Caco-2 (cell line): Measurements from ENCODE around the gene LRP8. TPM values are rescaled to one million over a fixed set of nuclear protein-coding genes. Genes with fewer than 3 reads are reported as not detected.

ENCODE experiments used
- BruUV-seq: library from RNA; stranded (reverse); fragments of 400-500 nt; replicated peaks from 2 replicates; lab custom pipeline; 2021; lab: Mats Ljungman, UMichigan
- CTCF ChIA-PET: fragments of 300-600 bp; sonication (Branson Sonifier 250); formaldehyde crosslinking; loops from one replicate; lab custom pipeline; 2022; ENCODE audit warnings: antibody characterized with exemption; lab: Charles Lee
- POLR2A ChIA-PET: fragments of 300-600 bp; sonication (Branson Sonifier 250); formaldehyde crosslinking; loops from one replicate; lab custom pipeline; 2022; ENCODE audit warnings: antibody characterized with exemption; lab: Charles Lee
- DNase-seq, 2 experiments: peaks; one replicate each; pipeline versions ENCODE4 v3.0.0 to v3.0.0-alpha.2; 2020 to 2022
- H3K27me3 ChIP-seq: replicated peaks from 2 replicates; pipeline ENCODE4 v1.6.0; 2011; ENCODE audit warnings: low read length; ENCODE audit not compliant: control insufficient read depth, insufficient read depth
- H3K36me3 ChIP-seq: 2 replicates; pipeline ENCODE4 v1.5.1; 2011; ENCODE audit warnings: low read length; ENCODE audit not compliant: control insufficient read depth, insufficient read depth
- H3K4me1 ChIP-seq: fragments of 250-450 bp; sonication (Bioruptor Pico); 2 replicates; pipeline ENCODE4 v1.5.1; 2020; ENCODE audit warnings: mild to moderate bottlenecking
- H3K4me3 ChIP-seq: 2 replicates; pipeline ENCODE4 v1.5.1; 2011; ENCODE audit warnings: low read depth, mild to moderate bottlenecking, control low read depth, low read length
- H3K9me3 ChIP-seq: fragments of 250-450 bp; sonication (Bioruptor Pico); 2 replicates; pipeline ENCODE4 v1.5.1; 2020; ENCODE audit warnings: mild to moderate bottlenecking, moderate library complexity
- H3K27ac Mint-ChIP-seq: one replicate; pipeline ENCODE4 v1.8.0; 2022; ENCODE audit warnings: mixed read lengths; ENCODE audit not compliant: unreplicated experiment
- H3K27me3 Mint-ChIP-seq: one replicate; pipeline ENCODE4 v1.8.0; 2022; ENCODE audit warnings: mixed read lengths; ENCODE audit not compliant: insufficient read depth, unreplicated experiment
- H3K36me3 Mint-ChIP-seq: one replicate; pipeline ENCODE4 v1.8.0; 2022; ENCODE audit warnings: mild to moderate bottlenecking, mixed read lengths; ENCODE audit not compliant: insufficient read depth, unreplicated experiment
- H3K4me1 Mint-ChIP-seq: one replicate; pipeline ENCODE4 v1.8.0; 2022; ENCODE audit warnings: low read depth, mixed read lengths; ENCODE audit not compliant: unreplicated experiment
- H3K4me3 Mint-ChIP-seq: one replicate; pipeline ENCODE4 v1.8.0; 2022; ENCODE audit warnings: mild to moderate bottlenecking, moderate library complexity, mixed read lengths; ENCODE audit not compliant: unreplicated experiment
- H3K9me3 Mint-ChIP-seq: one replicate; pipeline ENCODE4 v1.8.0; 2022; ENCODE audit warnings: mixed read lengths; ENCODE audit not compliant: unreplicated experiment
- CTCF ChIP-seq, 2 experiments: fragments of 200-600 bp in 1 of 2; IDR thresholded peaks; 1 replicate in 1 of 2; 2 replicates in 1 of 2; pipeline versions ENCODE4 v1.5.1 to v1.8.0; 2011 to 2022; ENCODE audit warnings: antibody characterized with exemption in 1 of 2, control low read depth in 1 of 2, inconsistent platforms in 1 of 2, low read depth in 1 of 2, low read length in 1 of 2, mild to moderate bottlenecking in 1 of 2, moderate library complexity in 1 of 2; ENCODE audit not compliant: insufficient read depth in 1 of 2, severe bottlenecking in 1 of 2, unreplicated experiment in 1 of 2
- intact Hi-C: fragments of 100-400 bp; cut with micrococcal nuclease; formaldehyde crosslinking; loops from one replicate; pipeline ENCODE4 v1.10.0; 2022; ENCODE audit not compliant: unreplicated experiment
- total RNA-seq: library from RNA; stranded (reverse); gene quantifications from 2 replicates; pipeline ENCODE4 v1.2.3, GENCODE V29; 2022

Gene LRP8
- total RNA-seq, 1 experiment from 2014 or later, result 11.8 TPM

GRCh38 chr1:53316766-53317581 is 10.9 kb downstream of the LRP8 start:
- intact Hi-C loops, result no loop called here
- H3K27ac Mint-ChIP-seq, result no peak overlapping the region
- ChIA-PET CTCF (interaction anchor here (0.7 kb wide), 1 partner anchor 76 kb away, joined by 3 read pairs; no protein-coding TSS in a partner anchor), POLR2A (no interaction called here)
- Histone ChIP-seq H3K36me3 (no peaks in the 10 kb centered on the region), H3K4me3 (no peak overlapping the region), H3K4me1 (no peaks in the 10 kb centered on the region), H3K9me3 (no peaks in the 10 kb centered on the region), H3K27me3 (no peaks in the 10 kb centered on the region)
- H3K9me3 Mint-ChIP-seq, result no peaks in the 10 kb centered on the region
- TF ChIP-seq CTCF (IDR thresholded peaks at IDR 0.05; ENCODE audit: insufficient read depth in 1 of 2, low read depth in 1 of 2, low read length in 1 of 2, severe bottlenecking in 1 of 2, unreplicated experiment in 1 of 2), result no peak
- H3K36me3 Mint-ChIP-seq, result no peaks in the 10 kb centered on the region
- H3K4me3 Mint-ChIP-seq, result no peak overlapping the region
- DNase-seq, result no peak
- no TSS peak for BruUV-seq
- no peaks in the 10 kb centered on the region for H3K27me3 Mint-ChIP-seq
- no peaks in the 10 kb centered on the region for H3K4me1 Mint-ChIP-seq

- no peak overlapping the region for H3K4me3 Mint-ChIP-seq
- no peaks in the 10 kb centered on the region for H3K36me3 Mint-ChIP-seq
- intact Hi-C loops, result no loop called here
- H3K27me3 Mint-ChIP-seq, result no peaks in the 10 kb centered on the region
- Histone ChIP-seq H3K9me3 (no peaks in the 10 kb centered on the region), H3K4me3 (no peak overlapping the region), H3K4me1 (no peaks in the 10 kb centered on the region), H3K36me3 (no peaks in the 10 kb centered on the region), H3K27me3 (no peaks in the 10 kb centered on the region)
- ChIA-PET CTCF (interaction anchor here (0.7 kb wide), 1 partner anchor 77 kb away, joined by 3 read pairs; no protein-coding TSS in a partner anchor), POLR2A (no interaction called here)
- no peak overlapping the region for H3K27ac Mint-ChIP-seq
- no peak for TF ChIP-seq CTCF (IDR thresholded peaks at IDR 0.05; ENCODE audit: insufficient read depth in 1 of 2, low read depth in 1 of 2, low read length in 1 of 2, severe bottlenecking in 1 of 2, unreplicated experiment in 1 of 2)
- no peak for DNase-seq
- H3K9me3 Mint-ChIP-seq, result no peaks in the 10 kb centered on the region
- no TSS peak for BruUV-seq
- H3K4me1 Mint-ChIP-seq, result no peaks in the 10 kb centered on the region
Measured at GRCh38 chr1:53316424-53316765, 11.5 kb downstream of the LRP8 start.

- intact Hi-C loops, result no loop called here
- Mint-ChIP-seq H3K36me3 (no peaks in the 10 kb centered on the region), H3K27me3 (no peaks in the 10 kb centered on the region), H3K4me3 (no peak overlapping the region), H3K27ac (no peak overlapping the region), H3K4me1 (no peaks in the 10 kb centered on the region), H3K9me3 (no peaks in the 10 kb centered on the region)
- no peaks in the 10 kb centered on the region for H3K27me3 ChIP-seq
- DNase-seq, result no peak
- ChIA-PET POLR2A (no interaction called here), CTCF (interaction anchor here (0.7 kb wide), 1 partner anchor 77 kb away, joined by 3 read pairs; no protein-coding TSS in a partner anchor)
- H3K4me3 ChIP-seq, result no peak overlapping the region
- no peaks in the 10 kb centered on the region for H3K36me3 ChIP-seq
- TF ChIP-seq CTCF (IDR thresholded peaks at IDR 0.05; ENCODE audit: insufficient read depth in 1 of 2, low read depth in 1 of 2, low read length in 1 of 2, severe bottlenecking in 1 of 2, unreplicated experiment in 1 of 2), result no peak
- no TSS peak for BruUV-seq
- H3K4me1 ChIP-seq, result no peaks in the 10 kb centered on the region
- no peaks in the 10 kb centered on the region for H3K9me3 ChIP-seq
Measured at GRCh38 chr1:53315456-53316423, 12.1 kb downstream of the LRP8 start.
